Forelimb muscle (tissue), 1 donor: ENCODE data around the gene TACR1. TPM values are rescaled to one million over a fixed set of nuclear protein-coding genes. Genes with fewer than 3 reads are reported as not detected.

Source experiments
- DNase-seq: peaks from one replicate; pipeline ENCODE4 v3.0.0-alpha.2; 2013; ENCODE audit warnings: low read depth
- polyA plus RNA-seq: library from polyadenylated mRNA; unstranded; fragments of 120-200 nt; gene quantifications from one replicate; pipeline ENCODE4 v1.2.1, GENCODE V29; 2013; ENCODE audit not compliant: insufficient read length

TACR1 gene
- polyA plus RNA-seq, 1 donor: 0.40 TPM

DNA sequence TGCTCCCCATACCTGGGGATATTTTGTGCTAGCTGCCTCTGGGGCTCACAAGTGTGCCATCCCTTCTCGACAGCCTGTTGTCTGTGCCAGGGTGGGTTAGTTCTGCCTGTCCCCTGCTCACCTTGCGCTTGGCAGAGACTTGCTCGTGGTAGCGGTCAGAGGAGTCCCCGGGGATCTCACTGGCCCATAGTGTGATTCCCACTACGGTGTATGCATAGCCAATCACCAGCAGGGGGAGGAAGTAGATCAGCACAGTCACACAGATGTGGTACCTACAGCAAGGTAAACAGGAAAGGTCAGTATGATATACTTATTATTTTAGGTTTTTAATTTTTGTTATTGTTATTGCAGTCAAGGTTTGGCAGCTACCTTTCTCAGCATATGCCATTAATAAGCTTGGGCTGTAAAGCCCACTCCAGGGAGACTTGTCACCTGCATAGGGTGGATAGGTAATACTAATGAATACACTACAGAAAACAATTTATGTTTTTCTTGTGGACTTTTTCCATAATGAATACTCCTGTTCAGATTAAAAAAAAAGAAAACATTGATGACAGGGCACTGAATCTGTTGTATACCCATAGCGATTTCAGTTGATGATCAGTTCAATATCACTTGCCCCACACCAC, 145.7 kb downstream of the TACR1 start:
- DNase-seq: no peak

DNA sequence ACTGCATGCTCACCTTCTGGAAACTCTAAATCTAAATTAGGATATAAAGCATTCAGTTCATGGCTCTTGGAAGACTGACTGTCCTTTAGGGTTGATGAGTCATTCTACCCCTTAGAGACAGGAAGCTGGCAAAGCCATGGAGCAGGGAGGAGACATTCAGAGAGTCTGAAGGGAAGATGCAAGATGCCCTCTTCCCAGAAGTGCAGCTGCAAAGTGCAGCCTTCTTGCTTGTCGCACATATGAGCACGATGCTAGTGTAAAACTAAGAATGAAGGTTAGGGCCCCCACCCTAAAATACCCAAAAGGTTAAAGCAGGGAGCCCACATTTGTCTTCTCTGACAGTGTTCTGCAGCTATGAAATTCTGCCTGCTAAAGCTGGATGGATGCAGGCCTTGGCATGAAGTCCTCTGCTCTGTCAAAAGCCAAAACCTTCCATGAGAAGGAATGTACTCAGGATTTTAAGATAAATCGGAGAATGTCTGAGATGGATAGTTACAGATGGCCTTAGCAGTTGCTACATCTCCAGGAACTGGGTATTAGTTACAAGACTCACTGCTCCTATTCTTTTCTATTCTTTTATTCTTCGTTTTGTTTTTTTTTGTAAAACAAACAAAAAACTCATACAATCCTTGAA, 151.2 kb downstream of the TACR1 start:
- no peak for DNase-seq

DNA sequence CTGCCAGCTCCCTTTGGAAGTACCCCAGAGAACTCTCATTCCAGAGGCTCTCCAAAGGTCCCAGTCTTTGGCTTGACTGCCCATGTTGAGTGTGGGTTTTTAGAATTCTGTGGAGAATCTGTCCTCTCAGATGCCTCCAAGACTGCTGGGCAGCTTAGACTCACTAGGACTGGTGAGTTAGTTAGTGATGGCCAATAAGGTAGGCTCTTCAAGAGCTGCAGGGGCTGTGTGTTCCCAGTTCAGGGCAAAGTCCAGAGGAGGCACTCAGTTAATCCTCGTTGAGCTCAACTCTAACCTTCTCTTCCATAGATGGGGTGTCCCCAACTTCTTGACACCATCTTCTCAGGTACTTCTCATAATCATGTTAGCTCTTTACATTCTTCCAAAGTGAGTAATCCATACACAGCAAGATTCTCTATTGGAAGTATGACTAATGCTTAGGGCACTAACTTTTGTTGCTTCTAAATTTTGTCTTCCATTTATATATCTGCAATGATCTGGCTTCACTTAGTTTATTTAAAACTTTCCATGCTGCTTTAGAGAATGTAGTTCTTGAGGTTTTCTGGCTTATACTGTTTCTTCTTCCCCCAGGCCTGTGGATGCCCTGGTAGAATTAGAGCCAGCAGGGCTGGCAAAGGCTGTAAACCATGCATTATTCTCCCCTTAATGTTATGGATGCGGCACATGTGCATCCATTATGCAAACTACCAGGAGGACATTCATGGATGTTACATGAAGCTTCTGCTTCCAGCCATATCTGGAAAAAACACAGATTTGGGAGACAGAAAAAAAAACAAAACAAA, 151.9 kb downstream of the TACR1 start:
- DNase-seq: no peak

DNA sequence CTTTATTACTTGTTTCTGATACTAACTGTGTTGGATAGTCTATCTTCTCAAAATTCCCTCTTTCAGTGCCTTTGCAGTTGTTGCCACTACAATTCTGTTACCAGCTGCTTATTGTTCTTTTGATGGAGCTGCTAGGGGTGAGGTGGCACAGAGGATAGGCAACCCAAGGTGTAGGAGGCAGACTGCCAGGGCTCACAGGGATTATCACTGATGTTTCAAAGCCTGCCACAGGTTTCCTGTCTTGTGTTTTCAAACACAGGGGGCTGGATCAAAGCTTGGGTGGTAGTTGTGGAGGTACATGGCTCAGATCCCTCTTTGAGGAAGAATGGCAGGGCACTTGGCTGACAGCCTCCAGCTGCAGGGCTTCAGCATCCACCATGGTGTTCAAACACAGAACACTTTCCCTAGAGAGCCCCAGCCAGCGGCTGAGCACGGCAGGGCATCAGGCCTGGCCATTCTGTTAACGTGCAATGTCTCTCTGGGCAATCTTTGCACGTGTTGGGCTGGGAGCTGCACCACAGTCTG, 153.7 kb downstream of the TACR1 start:
- DNase-seq: no peak

DNA sequence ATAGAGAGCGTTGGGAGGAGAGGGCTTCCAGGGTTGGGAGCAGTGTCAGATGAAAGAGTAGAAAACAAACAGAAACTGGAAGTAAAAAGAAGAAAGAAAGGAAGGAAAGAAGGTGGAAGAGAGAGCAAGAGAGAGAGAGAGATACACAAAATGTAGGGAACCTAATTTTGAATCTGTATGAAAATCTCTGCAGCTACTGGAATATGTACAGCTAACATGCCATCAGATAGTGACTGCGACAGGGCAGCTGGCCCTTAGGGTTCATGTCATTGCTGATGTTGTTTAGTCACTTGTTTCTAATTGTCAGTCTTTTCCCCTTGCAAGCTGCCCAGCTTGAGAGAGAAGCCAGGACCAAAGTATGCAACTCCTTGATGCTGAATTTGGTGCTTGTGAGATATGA, 155.0 kb downstream of the TACR1 start:
- DNase-seq: no peak

DNA sequence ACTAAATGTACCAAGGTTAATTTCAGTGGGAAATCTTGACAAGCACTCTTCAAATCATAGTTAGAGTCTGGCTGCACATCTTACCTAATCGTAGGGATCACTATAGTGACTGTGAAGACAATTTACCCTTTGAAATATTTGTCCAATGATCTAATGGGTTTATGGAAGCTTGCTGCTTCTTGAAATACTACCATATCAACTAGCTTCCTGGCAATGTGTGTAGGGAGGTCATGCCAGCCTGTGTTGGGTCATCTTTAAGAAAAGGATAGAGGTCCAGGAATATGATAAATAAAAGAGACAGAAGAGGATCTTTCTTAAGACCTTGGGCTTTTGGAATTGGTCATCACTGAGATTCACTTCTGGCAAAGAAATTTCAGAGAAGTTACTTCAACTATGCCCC, 156.5 kb downstream of the TACR1 start:
- no peak for DNase-seq

DNA sequence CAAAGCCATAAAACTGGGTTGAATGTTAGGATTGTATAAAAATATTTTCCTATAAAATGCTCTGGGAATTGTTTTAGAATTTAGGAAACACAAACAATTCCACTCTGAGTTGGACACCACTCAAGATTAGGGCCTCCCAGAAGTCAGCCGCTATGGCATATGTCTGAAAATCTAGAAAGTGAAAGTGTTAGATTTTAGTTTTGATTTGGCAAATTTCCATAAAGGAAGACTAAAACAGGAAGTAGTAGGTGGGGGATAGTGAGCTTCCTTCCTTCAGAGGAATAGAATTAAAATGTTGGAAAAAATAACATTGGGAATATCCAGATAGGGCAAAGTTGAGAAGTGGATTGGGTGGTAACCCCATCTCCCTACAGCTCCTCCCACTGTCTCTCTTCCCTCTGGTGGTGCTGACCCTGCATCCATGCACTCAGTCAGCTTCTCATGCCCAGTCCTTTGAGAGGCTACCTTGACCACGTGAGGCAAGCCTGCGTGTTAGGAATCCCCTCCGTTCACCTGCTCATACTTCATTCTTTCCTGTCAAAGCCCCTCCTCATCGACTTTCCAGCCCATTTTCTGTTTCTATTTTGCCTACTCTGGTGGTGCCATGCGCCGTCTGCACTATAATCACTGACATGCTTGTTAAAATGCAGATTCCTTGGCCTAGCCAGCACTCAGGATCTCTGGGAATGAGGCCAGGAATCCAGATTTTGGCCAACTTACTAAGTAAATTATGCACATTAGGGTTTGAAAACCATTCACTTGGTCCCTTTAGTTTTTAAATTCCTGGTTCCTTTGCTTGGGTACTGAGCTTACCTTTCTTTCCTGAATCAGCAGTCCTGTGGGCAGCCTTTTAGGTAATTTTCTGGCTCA, 157.4 kb downstream of the TACR1 start:
- no peak for DNase-seq

DNA sequence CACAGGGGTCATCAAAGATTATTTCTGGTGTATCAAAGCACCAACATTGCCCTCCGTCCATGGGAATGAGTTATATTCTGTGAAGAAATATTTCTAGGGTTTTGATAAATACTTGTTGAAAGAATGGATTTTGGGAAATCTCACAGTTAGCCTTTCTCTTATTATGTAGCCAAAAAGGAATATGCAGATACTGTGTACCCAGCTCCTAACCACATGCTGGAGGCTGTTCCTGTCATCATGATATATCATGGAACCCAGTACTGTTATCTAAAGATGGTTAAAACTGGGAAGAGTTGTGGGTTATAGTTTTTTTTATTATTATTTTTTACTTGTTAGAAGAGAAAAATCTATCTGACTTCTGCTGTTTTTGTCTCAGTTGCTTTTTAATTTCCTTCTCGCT, 158.1 kb downstream of the TACR1 start:
- no peak for DNase-seq

DNA sequence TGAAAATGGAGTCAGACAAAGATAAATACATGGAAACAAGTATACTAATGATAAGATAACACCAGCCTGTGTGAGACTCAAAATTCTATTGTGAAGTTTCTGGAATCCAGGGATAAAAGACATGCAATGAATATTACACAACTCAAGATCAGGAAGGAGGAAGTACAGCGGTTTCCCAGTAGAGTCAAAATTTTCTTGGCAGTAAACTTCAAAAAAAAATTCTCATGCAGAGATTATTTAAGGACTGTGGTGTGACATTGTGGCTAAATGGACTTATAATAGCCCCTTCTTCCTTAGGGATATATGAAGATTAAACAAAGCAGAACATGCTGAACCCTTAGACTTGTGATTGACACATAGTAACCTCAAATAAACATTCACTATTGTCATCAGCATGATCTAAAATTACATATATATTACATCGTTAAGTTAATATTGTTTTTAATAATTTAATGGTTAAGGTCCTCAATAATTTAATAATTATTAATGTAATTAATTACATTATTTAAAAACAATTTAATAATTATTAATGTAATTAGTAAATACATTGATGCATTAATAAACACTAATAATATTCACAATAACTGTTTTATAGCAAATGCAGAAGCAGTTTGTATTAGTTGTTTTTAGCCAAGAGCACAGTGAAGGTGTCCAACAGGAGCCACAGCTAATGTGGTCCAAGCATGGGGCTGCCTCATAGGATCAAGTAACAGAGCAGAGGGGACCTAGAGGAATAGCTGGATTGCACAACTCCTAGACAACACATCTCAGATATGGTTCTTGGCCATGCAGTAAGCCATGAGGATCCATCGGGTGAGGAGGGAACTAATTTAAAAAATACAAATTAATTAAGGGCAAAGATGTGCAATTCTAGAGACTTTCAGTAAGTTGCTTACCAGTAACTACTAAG, 163.6 kb downstream of the TACR1 start:
- DNase-seq: no peak

DNA sequence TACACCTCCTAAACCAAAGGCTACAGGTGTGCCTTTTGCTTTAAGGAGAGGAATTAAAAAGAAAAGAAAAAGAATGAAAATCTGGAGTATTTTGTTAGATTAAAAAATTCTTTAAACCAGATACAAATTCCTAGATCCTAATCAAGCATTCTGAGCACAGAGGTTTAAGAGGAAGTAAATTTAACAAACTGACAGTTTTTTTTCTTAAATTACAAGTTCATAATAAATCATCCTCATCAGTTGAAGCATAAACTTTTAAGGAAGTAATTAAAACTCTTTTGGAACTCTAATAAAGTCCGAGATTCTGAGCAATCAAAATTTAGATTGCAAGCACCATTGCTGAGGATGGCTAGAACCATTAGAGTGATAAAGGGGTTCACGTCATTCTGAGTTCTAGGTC, 165.8 kb downstream of the TACR1 start:
- no peak for DNase-seq

DNA sequence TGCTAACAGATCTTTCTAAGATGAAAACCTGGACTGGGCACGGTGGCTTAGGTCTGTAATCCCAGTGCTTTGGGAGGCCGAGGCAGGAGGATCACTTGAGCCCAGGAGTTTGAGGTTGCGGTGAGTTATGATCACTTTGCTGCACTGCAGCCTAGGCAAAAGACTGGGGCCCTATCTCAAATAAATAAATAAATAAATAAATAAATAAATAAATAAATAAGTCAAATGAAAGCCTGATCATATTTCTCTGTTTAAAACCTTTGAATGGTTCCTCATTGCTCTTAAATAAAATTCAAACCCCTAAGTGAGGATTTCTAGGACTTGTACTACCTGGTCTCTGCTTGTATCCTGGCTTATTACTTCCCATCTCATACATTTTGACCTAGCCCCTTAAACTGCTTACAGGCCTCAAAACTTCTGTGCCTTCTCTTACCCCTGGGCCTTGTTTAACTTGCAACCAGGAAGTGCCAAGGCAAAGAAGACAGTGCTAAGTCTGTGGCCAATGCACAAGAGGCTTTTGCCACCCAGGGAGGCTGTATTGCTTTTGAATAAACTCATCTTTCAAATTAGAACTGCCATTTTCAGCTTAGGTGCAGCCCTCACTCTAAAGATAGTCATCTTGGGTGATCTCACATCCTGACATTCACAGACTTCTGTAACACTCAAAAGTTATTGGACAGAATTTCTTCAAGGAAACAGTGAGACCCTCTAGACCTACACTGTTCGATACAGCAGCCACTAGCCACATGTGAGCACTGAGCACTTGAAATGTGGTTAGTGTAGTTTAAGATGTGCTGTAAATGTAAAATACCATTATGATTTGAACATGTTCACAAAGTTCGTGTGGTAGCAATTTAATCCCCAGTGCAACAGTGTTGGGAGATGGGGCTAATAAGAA, 167.2 kb downstream of the TACR1 start:
- DNase-seq: no peak

DNA sequence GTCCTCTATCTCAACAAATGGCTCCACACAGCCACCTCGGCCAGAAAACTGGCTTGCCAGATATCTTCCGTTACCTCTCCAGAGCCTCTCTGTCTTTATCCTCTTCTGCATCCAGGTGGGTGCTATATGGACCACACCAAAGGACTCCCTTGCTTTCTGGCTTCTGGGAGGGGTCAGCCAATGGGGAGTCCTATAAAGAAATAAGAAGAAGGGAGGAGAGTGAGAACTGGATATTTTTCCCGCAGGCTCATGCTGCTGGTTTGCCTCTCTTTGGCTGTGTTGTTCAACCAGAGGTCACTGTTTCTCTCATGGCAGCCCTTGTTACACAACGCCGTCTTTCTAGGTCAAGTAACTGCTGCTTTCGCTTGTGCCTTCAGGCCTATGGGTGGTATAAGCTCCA, 168.1 kb downstream of the TACR1 start:
- DNase-seq: no peak

DNA sequence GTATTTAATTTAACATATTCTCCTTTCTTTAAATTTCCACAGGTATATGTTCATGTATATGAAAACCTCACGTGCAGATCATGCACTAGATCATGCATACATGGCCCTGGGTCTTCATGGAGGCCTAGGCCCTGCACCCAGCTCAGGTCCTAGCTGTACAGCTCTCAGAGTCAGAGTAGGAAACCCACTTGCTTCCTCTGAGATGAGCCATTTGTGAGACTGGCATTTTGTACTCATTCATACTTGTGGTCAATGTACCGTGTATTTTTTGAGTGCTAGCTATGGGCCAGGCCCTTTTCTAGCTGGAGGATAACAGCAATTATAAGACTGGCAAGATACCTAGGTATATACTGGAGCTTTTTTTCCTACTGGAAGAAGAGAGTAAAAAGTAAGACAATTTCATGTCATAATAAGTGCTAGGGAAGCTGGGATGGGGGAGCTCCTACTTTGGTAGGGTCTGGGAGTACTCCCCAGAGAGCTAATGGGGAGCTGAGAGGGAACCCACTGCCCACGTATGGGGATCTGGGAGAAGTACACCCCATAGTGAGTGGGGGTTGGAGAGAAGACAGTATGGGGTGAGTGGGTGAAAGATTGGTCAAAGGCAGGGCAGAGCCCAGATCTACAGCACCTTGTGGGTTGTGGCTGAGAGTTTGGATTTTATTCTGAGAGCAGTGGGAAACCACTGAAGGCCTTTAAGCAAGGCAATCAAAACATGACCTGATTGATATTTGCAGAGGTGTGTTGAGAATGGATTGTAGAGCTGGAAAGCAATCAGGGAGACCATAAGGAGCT, 168.9 kb downstream of the TACR1 start:
- DNase-seq: no peak

DNA sequence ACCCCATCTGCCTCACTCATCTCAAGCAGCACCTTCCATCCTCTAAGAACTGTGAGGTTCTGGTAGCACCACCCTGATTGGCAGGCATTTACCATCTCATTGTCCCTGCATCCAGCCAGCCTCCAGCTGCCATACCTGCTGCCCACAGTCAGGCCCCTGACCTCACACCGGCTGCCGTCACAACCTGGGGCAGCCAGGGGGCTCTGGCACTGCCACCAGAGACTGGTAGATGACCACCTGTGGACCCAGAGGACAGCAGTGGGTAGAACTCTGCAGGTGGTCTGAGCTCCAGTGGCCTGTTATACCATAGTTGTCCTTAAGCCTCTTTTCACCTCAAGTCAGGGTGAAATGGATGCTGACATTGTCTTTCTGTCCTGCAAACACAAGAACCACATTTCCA, 171.4 kb downstream of the TACR1 start:
- no peak for DNase-seq

DNA sequence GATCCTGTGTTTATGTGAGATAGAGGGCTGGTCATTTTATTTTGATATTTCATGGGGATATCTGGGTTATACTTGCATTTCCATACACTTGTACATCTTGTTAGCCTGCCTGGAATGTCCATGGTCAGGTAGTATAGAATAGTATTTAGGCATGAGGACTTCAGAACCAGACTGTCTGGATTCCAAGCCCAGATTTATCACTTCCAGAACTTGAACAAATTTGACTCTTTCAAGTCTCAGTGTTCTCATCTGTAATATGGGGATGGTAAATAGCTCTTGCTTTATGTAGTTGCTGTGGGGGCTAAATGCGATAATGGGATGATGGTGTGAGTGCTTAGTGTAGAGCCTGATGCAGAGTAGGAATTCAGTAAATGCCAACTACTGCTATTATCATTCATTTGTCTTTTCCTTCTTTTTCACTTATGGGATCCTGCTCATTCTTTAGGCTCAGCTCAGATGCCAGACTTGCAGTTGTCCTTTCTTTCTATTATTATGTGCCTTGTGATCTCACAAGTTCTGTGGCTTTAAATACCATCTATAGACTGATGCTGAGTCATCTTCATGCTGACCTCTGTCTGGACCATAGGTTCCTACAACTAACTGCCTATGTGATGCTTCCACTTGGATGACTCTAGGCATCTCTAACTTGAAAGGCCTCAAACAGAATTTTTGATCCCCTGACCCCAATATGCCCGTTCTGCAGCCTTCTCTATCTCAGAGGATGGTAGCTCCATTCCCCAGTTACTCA, 173.5 kb downstream of the TACR1 start:
- DNase-seq: no peak

DNA sequence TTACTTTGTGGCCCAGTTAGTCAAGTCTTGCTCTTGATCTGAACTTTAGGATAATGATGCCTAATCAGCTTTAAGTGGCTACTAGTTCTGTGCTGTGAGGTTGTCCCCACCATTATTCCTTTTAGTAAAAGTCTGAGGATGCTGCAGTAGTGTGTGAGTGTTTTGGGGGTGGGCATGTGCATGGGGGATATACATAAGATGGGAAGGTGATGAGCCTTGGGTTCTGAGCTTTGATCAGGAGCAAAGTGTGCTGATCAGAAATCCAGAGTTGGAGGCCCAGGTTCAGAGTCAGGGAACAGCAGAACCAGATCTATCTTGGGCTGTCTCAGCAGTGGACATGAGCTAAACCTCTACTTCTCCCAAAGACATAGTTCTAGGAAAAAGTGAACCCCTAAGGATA, 174.1 kb downstream of the TACR1 start:
- DNase-seq: no peak

DNA sequence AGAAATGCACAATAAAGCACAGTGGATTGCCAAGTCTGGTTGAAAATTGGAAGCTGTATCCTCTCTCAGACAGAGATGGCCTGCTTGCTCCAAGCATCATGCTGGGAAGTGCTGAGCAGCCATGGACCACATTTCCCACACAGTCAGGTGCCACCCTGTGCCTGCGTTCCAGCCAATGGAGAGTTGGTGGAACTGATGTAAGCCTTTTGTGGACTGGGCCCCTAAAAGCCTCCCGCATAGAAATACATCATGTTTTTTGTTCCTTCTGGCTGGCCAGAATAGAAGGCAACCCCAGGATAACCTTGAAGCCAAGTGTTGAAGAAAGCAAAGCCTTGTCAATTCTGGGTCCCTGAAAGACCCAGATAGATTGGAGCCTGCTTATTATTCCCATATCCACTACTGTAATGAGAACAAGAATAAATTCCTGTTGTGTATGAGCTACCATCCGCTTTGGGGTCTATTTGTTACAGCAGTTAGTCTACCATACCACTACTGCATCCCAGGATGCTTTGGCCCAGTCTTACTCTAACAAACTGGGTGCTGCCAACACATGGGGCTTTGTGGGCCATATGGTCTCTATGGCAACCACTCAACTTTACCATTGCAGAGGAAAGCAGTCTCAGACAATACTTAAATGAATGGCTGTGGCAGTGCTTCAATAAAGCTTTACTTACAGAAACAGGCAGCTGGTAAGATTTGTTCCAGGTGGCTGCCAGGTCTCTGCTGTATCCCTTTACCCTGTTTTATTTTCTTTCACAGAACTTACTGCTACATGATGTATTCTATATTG, 175.5 kb downstream of the TACR1 start:
- DNase-seq: no peak
